RWPE1 (cell line): ENCODE data around the gene TAX1BP1.

ENCODE experiments used
- CTCF ChIA-PET: fragments of 350-600 bp; sonication (Branson Sonifier 250); formaldehyde crosslinking; extraction: SDS; loops from one replicate; lab custom pipeline; 2021; lab: Yijun Ruan, JAX
- POLR2A ChIA-PET: fragments of 400-600 bp; formaldehyde crosslinking; extraction: SDS; loops from one replicate; lab custom pipeline; 2020; ENCODE audit warnings: antibody characterized with exemption; ENCODE audit not compliant: low non-redundant PET; lab: Yijun Ruan, JAX
- DNase-seq: peaks from one replicate; pipeline ENCODE4 v3.0.0; 2012; ENCODE audit warnings: low spot score
- H3K27ac ChIP-seq: fragments of 450-650 bp; 2 replicates; pipeline ENCODE4 v1.5.1; 2017
- CTCF ChIP-seq: fragments of 450-650 bp; conservative IDR thresholded peaks from 2 replicates; pipeline ENCODE4 v1.5.1; 2017; ENCODE audit warnings: low read depth, mild to moderate bottlenecking

TAX1BP1 gene

GRCh38 chr7:27767374-27767773, 27.4 kb downstream of the TAX1BP1 start:
- no peak for TF ChIP-seq CTCF
- CTCF ChIA-PET: interaction anchor here (0.6 to 1.9 kb wide), 2 partner anchors 22 to 698 kb away, joined by 4 to 11 read pairs; no protein-coding TSS in a partner anchor
- no peak overlapping the region for H3K27ac ChIP-seq
- no peak for DNase-seq
- POLR2A ChIA-PET: no interaction called here

- POLR2A ChIA-PET: no interaction called here
Measured at GRCh38 chr7:27771111-27771510, 31.1 kb downstream of the TAX1BP1 start.

GRCh38 chr7:27774717-27775328, 34.9 kb downstream of the TAX1BP1 start:
- DNase-seq: peak; percentile 19
- peak; percentile 94 for TF ChIP-seq CTCF
- POLR2A ChIA-PET: interaction anchor here (0.7 kb wide), 1 partner anchor 36 kb away, joined by 4 read pairs; no protein-coding TSS in a partner anchor

More at GRCh38 chr7:27771111-27771510, 31.1 kb downstream of the TAX1BP1 start:
- TF ChIP-seq CTCF: no peak
- DNase-seq: peak; percentile 82
- no peak overlapping the region for H3K27ac ChIP-seq
- CTCF ChIA-PET: interaction anchor here (0.5 kb wide), 2 partner anchors 30 to 104 kb away, joined by 3 to 5 read pairs; no protein-coding TSS in a partner anchor

GRCh38 chr7:27775782-27776181, 35.8 kb downstream of the TAX1BP1 start:
- no peak overlapping the region for H3K27ac ChIP-seq
- TF ChIP-seq CTCF: no peak
- POLR2A ChIA-PET: no interaction called here
- CTCF ChIA-PET: interaction anchor here (1.6 to 2.2 kb wide), 3 partner anchors 10 to 580 kb away, joined by 10 read pairs; no protein-coding TSS in a partner anchor
- DNase-seq: no peak

More at GRCh38 chr7:27774717-27775328, 34.9 kb downstream of the TAX1BP1 start:
- H3K27ac ChIP-seq: no peak overlapping the region
- CTCF ChIA-PET: interaction anchor here (0.6 to 2.2 kb wide), 28 partner anchors 9 to 684 kb away, joined by 3 to 16 read pairs (median 3); partner anchors contain the start of gene TAX1BP1

GRCh38 chr7:27777662-27778061, 37.7 kb downstream of the TAX1BP1 start:
- TF ChIP-seq CTCF: no peak
- no peak for DNase-seq
- ChIA-PET POLR2A (no interaction called here), CTCF (interaction anchor here (1.2 kb wide), 1 partner anchor 32 kb away, joined by 5 read pairs; no protein-coding TSS in a partner anchor)
- H3K27ac ChIP-seq: no peak overlapping the region

- H3K27ac ChIP-seq: no peak overlapping the region
- TF ChIP-seq CTCF: no peak
- ChIA-PET CTCF (no interaction called here), POLR2A (no interaction called here)
- DNase-seq: no peak
Measured at GRCh38 chr7:27779873-27780272, 39.9 kb downstream of the TAX1BP1 start.
